HG02870 (cell line): ENCODE results near the gene CSE1L.
"Not testable (repeated sequence)": the region's sequence is repeated elsewhere in the genome, so short reads cannot be mapped to it uniquely, and the experiment has no call there.

Source experiments
- ATAC-seq: cut with Tn5 transposase; IDR thresholded peaks from one replicate; pipeline ENCODE4 v1.9.1; 2021; ENCODE audit warnings: mild to moderate bottlenecking, moderate library complexity; ENCODE audit not compliant: unreplicated experiment

Gene CSE1L

DNA sequence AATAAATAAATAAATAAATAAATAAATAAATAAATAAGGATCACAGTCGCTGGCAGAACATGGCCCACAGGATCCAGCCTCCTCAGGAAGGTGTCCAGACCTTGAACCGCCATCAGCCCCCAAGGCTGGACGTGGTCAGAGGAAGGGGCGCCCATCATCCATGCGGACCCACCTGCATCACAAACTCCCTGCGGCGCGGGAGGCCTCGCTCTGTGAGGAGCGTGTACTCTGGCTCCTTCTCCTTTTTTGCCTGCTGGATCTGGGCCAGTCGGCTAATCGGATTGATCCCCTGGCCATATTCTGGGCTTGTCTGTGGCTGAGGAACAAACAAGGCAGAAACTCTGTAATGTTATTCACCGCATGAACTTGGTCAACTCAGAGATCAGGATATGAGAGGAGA, 76.8 kb downstream of the CSE1L start:
- no peak for ATAC-seq

DNA sequence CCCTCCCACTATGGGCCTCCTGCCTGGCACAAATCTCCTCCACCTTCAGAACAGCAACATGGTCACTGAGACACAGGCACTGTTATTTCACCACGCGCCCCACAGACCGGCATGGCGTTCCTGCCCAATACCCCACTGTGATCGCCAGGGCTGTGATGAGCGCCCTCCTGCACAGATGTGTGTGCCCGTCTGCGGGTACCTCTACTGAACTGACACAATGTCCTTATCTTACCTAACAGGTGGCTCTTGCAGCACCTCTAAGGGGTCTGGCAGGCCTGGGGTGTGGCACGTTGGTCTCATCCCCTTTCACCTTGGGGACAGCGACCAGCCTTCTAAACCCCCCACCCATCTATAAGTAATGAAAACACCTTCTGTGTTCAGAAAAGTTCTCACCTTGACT, 77.9 kb downstream of the CSE1L start:
- no peak for ATAC-seq

DNA sequence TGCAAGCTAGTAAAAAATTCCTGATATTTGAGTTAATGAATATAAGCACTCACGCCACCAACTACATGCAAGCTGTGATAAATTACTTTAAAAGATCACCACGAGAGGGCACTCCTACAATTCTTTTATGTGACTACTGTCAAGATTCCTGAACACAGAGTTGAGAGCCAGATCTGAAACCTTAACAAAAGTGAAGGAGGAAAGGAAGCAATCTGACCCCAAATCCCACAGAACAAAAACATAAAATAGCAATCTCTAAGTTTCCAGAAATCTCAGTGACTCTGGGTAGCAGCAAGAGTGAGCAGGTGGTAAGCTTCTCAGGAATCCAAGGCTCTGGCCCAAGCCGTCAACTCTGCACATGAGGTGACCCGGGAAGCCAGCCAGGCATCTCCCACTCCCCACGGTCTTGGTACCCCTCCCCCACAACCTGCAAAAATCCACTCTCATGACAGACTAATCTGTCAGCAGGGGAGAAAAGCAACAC, 86.9 kb downstream of the CSE1L start:
- no peak for ATAC-seq

DNA sequence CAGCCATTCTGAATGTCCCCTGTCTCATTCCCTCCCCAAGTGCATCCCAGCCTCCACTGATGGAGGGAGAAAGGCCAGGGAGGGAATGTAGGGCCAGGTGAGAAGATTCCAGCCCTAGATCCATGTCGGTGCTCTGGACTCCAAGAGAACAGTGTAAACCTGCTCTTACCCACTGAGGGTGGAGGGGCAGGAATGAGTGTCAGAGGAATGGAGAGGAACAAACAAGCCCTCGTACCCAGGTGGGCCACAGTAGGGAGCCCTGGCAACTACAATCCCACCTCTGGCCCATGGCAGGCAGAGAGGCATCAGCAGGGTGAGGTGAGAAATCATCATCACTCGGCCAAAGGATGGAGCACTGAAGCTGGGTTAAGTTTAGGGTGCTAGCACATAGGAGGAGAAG, 87.5 kb downstream of the CSE1L start:
- no peak for ATAC-seq

DNA sequence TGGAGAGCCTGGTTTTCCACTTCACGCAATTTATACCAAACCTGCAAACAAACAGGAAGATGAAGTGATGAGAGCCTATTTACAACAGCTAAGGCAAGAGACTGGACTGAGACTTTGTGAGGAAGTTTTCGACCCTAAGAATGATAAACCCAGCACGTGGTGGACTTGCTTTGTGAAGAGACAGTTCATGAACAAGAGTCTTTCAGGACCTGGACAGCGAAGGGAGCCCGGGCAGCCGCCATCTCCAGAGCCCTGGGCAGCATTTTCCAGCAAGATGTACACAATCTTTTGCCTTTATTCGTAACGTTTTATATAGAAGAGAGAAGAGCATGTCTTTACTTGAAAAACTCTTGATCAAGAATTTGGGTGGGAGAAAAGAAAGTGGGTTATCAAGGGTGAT, 88.7 kb downstream of the CSE1L start:
- ATAC-seq = not testable (repeated sequence)

DNA sequence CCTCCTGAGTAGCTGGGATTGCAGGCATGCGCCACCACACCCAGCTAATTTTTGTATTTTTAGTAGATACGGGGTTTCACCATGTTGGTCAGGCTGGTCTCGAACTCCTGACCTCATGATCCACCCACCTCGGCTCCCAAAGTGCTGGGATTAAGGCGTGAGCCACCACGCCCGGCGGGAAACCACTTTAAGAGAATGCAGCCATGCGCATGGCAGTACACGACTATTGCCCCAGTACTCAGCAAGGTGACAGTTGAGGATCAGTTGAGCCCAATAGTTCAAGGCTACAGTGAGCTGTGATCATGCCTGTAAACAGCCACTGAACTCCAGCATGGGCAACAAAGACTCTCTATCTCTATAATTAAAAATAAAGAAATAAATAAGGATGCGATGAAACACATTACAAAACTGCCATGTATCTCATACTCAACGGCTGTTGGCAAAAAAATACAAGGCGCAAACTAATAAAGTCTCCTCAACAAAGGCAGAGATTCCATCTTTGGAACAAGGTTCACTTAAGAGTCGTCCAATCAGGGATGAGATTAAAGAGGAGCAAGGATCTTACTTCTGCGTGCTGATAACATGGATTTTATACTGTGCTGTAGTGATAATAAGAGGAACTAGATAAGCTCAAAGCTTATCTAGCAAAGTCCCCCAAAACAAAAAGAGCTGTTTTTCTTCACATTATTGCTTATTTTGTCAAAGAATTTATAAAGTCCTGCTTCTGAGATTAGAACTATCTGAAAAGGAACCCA, 90.9 kb downstream of the CSE1L start:
- ATAC-seq = no peak

DNA sequence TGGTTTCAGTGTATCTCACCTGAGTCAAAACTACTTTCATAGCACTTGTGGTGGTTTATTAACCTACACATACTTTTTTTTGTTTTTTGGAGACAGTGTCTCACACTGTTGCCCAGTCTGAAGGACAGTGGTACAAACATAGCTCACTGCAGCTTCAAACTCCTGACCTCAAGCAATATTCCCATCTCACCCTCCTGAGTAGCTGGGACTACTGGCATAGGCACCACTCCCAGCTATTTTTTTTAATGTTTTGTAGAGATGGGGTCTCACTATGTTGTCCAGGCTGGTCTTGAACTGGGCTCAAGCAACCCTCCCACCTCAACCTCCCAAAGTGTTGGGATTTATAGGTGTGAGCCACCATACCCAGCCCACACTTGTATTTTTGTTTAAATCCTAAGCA, 92.3 kb downstream of the CSE1L start:
- no peak for ATAC-seq

DNA sequence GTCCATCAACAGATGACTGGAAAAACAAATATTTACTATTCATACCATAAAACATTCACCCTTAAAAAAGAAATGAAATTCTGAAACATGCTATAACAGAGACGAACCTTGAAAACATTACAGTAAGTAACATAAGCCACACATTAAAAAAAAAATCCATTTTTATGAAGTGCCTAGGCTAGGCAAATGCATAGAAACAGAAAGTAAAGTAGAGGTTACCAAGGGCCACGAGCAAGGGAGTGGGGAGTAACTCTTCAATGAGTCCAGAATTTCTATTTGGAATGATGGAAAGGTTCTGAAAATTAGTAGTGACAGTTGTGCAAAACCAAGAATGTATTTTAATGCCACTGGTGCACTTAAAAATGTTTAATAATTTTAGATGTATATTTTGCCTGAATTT, 94.3 kb downstream of the CSE1L start:
- no peak for ATAC-seq

DNA sequence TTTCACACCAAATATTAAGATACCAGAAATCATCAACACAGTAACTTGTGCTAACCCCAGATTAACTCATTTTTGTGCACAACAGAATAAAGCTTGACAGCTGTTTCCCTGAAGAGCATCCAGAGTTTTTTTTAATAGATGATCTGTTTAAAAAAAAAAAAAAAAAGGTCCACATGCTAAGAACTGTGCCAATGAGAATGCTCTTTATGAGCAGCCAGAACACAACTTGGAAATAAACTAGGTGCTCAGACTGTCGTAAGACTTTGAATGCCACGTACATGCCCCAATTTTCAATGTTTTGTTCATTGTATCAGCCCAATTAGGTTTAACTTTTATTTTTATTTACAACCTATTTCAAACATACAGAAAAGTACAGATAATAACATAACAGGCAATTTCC, 94.7 kb downstream of the CSE1L start:
- no peak for ATAC-seq
